Caco-2 (cell line): Measurements from ENCODE around the gene SOST. TPM values are rescaled to one million over a fixed set of nuclear protein-coding genes. Genes with fewer than 3 reads are reported as not detected.

Experiments
- BruUV-seq: library from RNA; stranded (reverse); fragments of 400-500 nt; replicated peaks from 2 replicates; lab custom pipeline; 2021; lab: Mats Ljungman, UMichigan
- CTCF ChIA-PET: fragments of 300-600 bp; sonication (Branson Sonifier 250); formaldehyde crosslinking; loops from one replicate; lab custom pipeline; 2022; ENCODE audit warnings: antibody characterized with exemption; lab: Charles Lee
- POLR2A ChIA-PET: fragments of 300-600 bp; sonication (Branson Sonifier 250); formaldehyde crosslinking; loops from one replicate; lab custom pipeline; 2022; ENCODE audit warnings: antibody characterized with exemption; lab: Charles Lee
- DNase-seq, 2 experiments: peaks; one replicate each; pipeline versions ENCODE4 v3.0.0 to v3.0.0-alpha.2; 2020 to 2022
- H3K27me3 ChIP-seq: replicated peaks from 2 replicates; pipeline ENCODE4 v1.6.0; 2011; ENCODE audit warnings: low read length; ENCODE audit not compliant: control insufficient read depth, insufficient read depth
- H3K36me3 ChIP-seq: 2 replicates; pipeline ENCODE4 v1.5.1; 2011; ENCODE audit warnings: low read length; ENCODE audit not compliant: control insufficient read depth, insufficient read depth
- H3K4me1 ChIP-seq: fragments of 250-450 bp; sonication (Bioruptor Pico); 2 replicates; pipeline ENCODE4 v1.5.1; 2020; ENCODE audit warnings: mild to moderate bottlenecking
- H3K4me3 ChIP-seq: 2 replicates; pipeline ENCODE4 v1.5.1; 2011; ENCODE audit warnings: low read depth, mild to moderate bottlenecking, control low read depth, low read length
- H3K9me3 ChIP-seq: fragments of 250-450 bp; sonication (Bioruptor Pico); 2 replicates; pipeline ENCODE4 v1.5.1; 2020; ENCODE audit warnings: mild to moderate bottlenecking, moderate library complexity
- H3K27ac Mint-ChIP-seq: one replicate; pipeline ENCODE4 v1.8.0; 2022; ENCODE audit warnings: mixed read lengths; ENCODE audit not compliant: unreplicated experiment
- H3K27me3 Mint-ChIP-seq: one replicate; pipeline ENCODE4 v1.8.0; 2022; ENCODE audit warnings: mixed read lengths; ENCODE audit not compliant: insufficient read depth, unreplicated experiment
- H3K36me3 Mint-ChIP-seq: one replicate; pipeline ENCODE4 v1.8.0; 2022; ENCODE audit warnings: mild to moderate bottlenecking, mixed read lengths; ENCODE audit not compliant: insufficient read depth, unreplicated experiment
- H3K4me1 Mint-ChIP-seq: one replicate; pipeline ENCODE4 v1.8.0; 2022; ENCODE audit warnings: low read depth, mixed read lengths; ENCODE audit not compliant: unreplicated experiment
- H3K4me3 Mint-ChIP-seq: one replicate; pipeline ENCODE4 v1.8.0; 2022; ENCODE audit warnings: mild to moderate bottlenecking, moderate library complexity, mixed read lengths; ENCODE audit not compliant: unreplicated experiment
- H3K9me3 Mint-ChIP-seq: one replicate; pipeline ENCODE4 v1.8.0; 2022; ENCODE audit warnings: mixed read lengths; ENCODE audit not compliant: unreplicated experiment
- intact Hi-C: fragments of 100-400 bp; cut with micrococcal nuclease; formaldehyde crosslinking; loops from one replicate; pipeline ENCODE4 v1.10.0; 2022; ENCODE audit not compliant: unreplicated experiment
- total RNA-seq: library from RNA; stranded (reverse); gene quantifications from 2 replicates; pipeline ENCODE4 v1.2.3, GENCODE V29; 2022
- TF ChIP-seq, protein P1 (sequence below), 2 experiments: fragments of 200-600 bp in 1 of 2; IDR thresholded peaks; 1 replicate in 1 of 2; 2 replicates in 1 of 2; pipeline versions ENCODE4 v1.5.1 to v1.8.0; 2011 to 2022; ENCODE audit warnings: antibody characterized with exemption in 1 of 2, control low read depth in 1 of 2, inconsistent platforms in 1 of 2, low read depth in 1 of 2, low read length in 1 of 2, mild to moderate bottlenecking in 1 of 2, moderate library complexity in 1 of 2; ENCODE audit not compliant: insufficient read depth in 1 of 2, severe bottlenecking in 1 of 2, unreplicated experiment in 1 of 2

Gene SOST
- total RNA-seq, 1 experiment from 2014 or later = not detected

GRCh38 chr17:43767053-43767712 is 8.6 kb upstream of the SOST start:
- H3K27me3 ChIP-seq = no peaks in the 10 kb centered on the region
- peaks cover 1% of the 10 kb centered on the region for H3K4me1 Mint-ChIP-seq
- H3K4me1 ChIP-seq = peaks cover 3% of the 10 kb centered on the region; the same call in 1 of the 2 replicates
- no peak overlapping the region for H3K4me3 ChIP-seq
- no TSS peak for BruUV-seq
- H3K36me3 Mint-ChIP-seq = peaks cover 56% of the 10 kb centered on the region
- no peaks in the 10 kb centered on the region for H3K9me3 Mint-ChIP-seq
- no peak for DNase-seq
- CTCF ChIA-PET = interaction anchor here (0.5 to 2.6 kb wide), 7 partner anchors 11 to 207 kb away, joined by 3 to 19 read pairs (median 3); partner anchors contain the start of gene CD300LG
- intact Hi-C loops = no loop called here
- POLR2A ChIA-PET = interaction anchor here (0.6 to 0.9 kb wide), 3 partner anchors 12 to 281 kb away, joined by 4 to 22 read pairs (median 8); partner anchors contain the start of genes CFAP97D1 and DUSP3
- TF ChIP-seq, protein P1, sequence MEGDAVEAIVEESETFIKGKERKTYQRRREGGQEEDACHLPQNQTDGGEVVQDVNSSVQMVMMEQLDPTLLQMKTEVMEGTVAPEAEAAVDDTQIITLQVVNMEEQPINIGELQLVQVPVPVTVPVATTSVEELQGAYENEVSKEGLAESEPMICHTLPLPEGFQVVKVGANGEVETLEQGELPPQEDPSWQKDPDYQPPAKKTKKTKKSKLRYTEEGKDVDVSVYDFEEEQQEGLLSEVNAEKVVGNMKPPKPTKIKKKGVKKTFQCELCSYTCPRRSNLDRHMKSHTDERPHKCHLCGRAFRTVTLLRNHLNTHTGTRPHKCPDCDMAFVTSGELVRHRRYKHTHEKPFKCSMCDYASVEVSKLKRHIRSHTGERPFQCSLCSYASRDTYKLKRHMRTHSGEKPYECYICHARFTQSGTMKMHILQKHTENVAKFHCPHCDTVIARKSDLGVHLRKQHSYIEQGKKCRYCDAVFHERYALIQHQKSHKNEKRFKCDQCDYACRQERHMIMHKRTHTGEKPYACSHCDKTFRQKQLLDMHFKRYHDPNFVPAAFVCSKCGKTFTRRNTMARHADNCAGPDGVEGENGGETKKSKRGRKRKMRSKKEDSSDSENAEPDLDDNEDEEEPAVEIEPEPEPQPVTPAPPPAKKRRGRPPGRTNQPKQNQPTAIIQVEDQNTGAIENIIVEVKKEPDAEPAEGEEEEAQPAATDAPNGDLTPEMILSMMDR (IDR thresholded peaks at IDR 0.05; ENCODE audit: insufficient read depth in 1 of 2, low read depth in 1 of 2, low read length in 1 of 2, severe bottlenecking in 1 of 2, unreplicated experiment in 1 of 2) = no peak
- H3K9me3 ChIP-seq = no peaks in the 10 kb centered on the region
- H3K36me3 ChIP-seq = no peaks in the 10 kb centered on the region; the same call in 1 of the 2 replicates
- H3K27ac Mint-ChIP-seq = no peak overlapping the region
- no peak overlapping the region for H3K4me3 Mint-ChIP-seq
- H3K27me3 Mint-ChIP-seq = no peaks in the 10 kb centered on the region

DNA sequence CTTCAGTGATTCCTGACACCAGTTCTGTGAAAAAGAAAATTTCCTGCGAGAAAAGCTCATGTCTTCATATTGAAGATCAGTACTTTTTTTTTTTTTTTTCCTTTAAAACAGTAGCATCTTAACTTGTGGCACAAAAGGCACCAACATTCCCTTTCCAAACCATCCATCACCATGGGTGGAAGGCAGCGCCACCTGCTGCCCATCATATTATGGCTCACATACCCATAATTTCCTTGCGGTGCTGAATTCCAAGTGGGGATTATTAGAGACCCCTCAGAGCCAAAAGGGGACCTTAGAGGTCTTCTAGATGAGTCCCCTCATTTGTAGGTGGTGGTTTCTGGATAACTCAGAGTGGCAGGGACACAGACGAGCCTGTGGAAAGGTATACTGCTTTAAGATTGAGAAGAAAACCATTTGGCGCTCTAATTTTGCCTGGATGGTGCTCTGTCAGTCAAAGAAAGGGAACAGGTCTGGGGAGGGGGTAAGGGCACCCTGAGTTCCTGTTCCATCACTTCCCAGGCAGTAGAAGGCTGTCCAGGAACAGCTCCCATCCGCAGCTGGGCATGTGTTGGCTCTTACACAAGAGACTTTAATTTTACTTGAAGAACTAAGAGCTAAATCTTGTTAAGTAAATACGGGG is 7.9 kb upstream of the SOST start:
- Mint-ChIP-seq H3K9me3 (no peaks in the 10 kb centered on the region), H3K4me1 (no peaks in the 10 kb centered on the region), H3K4me3 (no peak overlapping the region), H3K36me3 (peaks cover 49% of the 10 kb centered on the region), H3K27ac (no peak overlapping the region), H3K27me3 (no peaks in the 10 kb centered on the region)
- Histone ChIP-seq H3K36me3 (no peaks in the 10 kb centered on the region; the same call in 1 of the 2 replicates), H3K4me3 (no peak overlapping the region), H3K4me1 (no peaks in the 10 kb centered on the region), H3K27me3 (no peaks in the 10 kb centered on the region), H3K9me3 (no peaks in the 10 kb centered on the region)
- POLR2A ChIA-PET = interaction anchor here (0.6 kb wide), 4 partner anchors 12 to 370 kb away, joined by 3 to 4 read pairs (median 4); no protein-coding TSS in a partner anchor
- TF ChIP-seq, protein P1 (IDR thresholded peaks at IDR 0.05; ENCODE audit: insufficient read depth in 1 of 2, low read depth in 1 of 2, low read length in 1 of 2, severe bottlenecking in 1 of 2, unreplicated experiment in 1 of 2) = peak; percentile 88 to 90
- CTCF ChIA-PET = interaction anchor here (0.5 to 2.6 kb wide), 7 partner anchors 12 to 207 kb away, joined by 3 to 19 read pairs (median 4); partner anchors contain the start of gene CD300LG
- no TSS peak for BruUV-seq
- DNase-seq = peak in 1 of 2 experiments; percentile 72
- intact Hi-C loops = no loop called here

GRCh38 chr17:43760254-43760852 is 1.8 kb upstream of the SOST start:
- intact Hi-C loops = loop anchor here (1.0 kb wide), 4 partner anchors 40 to 240 kb away; no protein-coding TSS in a partner anchor
- POLR2A ChIA-PET = interaction anchor here (0.6 kb wide), 1 partner anchor 39 kb away, joined by 6 read pairs; no protein-coding TSS in a partner anchor
- TF ChIP-seq, protein P1 (IDR thresholded peaks at IDR 0.05; ENCODE audit: insufficient read depth in 1 of 2, low read depth in 1 of 2, low read length in 1 of 2, severe bottlenecking in 1 of 2, unreplicated experiment in 1 of 2) = peak; percentile 99
- no peaks in the 10 kb centered on the region for H3K27me3 ChIP-seq
- H3K27ac Mint-ChIP-seq = peak overlapping the region; percentile 44
- H3K4me3 Mint-ChIP-seq = peak overlapping the region; percentile 46
- no peak overlapping the region for H3K4me3 ChIP-seq
- peak; percentile 96 for DNase-seq
- H3K27me3 Mint-ChIP-seq = no peaks in the 10 kb centered on the region
- BruUV-seq = no TSS peak
- H3K4me1 ChIP-seq = no peaks in the 10 kb centered on the region
- CTCF ChIA-PET = interaction anchor here (0.6 to 6.2 kb wide), 13 partner anchors 47 to 362 kb away, joined by 3 to 65 read pairs (median 5); no protein-coding TSS in a partner anchor
- H3K9me3 Mint-ChIP-seq = no peaks in the 10 kb centered on the region
- no peaks in the 10 kb centered on the region for H3K9me3 ChIP-seq
- H3K36me3 ChIP-seq = no peaks in the 10 kb centered on the region
- peaks cover 6% of the 10 kb centered on the region for H3K36me3 Mint-ChIP-seq
- H3K4me1 Mint-ChIP-seq = peaks cover 9% of the 10 kb centered on the region
